Measurements from ENCODE around the gene BCAS1. TPM values are rescaled to one million over a fixed set of nuclear protein-coding genes. Genes with fewer than 3 reads are reported as not detected.

The BCAS1 gene
- total RNA-seq, 1 donor from 2014 or later: 0.12 TPM

GRCh38 chr20:54078296-54078984 is 8.0 kb upstream of the BCAS1 start:
- intact Hi-C loops (cut with micrococcal nuclease): no loop called here

DNA sequence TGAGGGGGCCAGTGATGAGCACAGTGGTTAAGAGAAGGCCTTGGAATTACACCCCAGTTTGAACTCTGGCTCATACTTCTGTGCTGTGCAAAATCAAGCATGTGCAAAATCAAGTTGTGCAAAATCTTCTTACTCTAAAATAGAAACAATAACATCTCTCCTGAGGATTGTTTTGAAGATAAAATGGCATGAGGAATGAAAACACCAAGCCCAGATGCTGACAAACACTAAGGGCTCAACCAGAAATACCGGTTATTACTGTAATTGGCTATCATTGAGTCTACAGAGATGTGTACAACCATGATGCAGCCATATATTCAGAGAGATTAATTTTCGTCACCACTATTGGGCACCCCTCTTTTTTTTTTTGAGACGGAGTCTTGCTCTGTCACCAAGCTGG is 5.9 kb upstream of the BCAS1 start:
- intact Hi-C loops (cut with micrococcal nuclease): no loop called here

GRCh38 chr20:54075322-54075721 is 4.9 kb upstream of the BCAS1 start:
- intact Hi-C loops (cut with micrococcal nuclease): no loop called here

DNA sequence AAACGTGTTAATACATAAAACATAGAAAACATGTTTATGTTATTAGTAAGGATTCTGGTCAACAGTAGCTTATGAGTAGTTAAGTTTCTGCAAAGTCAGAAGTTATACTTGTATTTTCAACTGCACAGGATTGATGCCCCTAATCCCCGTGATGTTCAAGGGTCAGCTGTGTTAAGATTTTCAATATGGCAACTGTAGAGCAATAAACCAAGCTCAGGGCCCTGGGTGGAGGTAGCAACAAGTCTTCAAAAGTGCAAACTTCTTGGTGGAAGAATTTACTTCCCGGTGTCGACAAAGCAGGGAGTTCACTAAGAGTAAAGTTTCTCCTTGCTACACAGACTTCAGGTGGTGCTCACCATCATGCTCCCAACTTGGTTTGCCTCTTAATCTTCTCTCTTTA is 4.1 kb upstream of the BCAS1 start:
- intact Hi-C loops (cut with micrococcal nuclease): no loop called here

DNA sequence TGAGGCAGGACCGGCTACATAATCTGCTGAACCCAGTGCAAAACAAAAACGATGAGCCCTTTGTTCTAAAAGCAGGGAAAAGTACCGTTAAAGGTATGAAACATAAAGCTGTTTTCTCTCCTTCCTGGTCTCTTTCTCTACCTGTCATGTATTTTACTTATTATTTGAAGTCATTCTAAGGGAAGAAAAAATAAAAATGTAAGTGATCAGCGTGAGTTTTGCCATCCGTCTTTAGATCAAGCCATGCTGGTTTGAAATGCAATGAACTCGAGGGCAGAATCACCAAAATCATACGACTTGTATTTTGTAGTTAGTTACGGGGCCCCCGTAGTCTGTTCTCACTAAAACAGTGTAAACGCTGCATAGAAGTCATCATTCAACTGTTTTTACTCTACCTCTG is 2.9 kb upstream of the BCAS1 start:
- intact Hi-C loops (cut with micrococcal nuclease): no loop called here

DNA sequence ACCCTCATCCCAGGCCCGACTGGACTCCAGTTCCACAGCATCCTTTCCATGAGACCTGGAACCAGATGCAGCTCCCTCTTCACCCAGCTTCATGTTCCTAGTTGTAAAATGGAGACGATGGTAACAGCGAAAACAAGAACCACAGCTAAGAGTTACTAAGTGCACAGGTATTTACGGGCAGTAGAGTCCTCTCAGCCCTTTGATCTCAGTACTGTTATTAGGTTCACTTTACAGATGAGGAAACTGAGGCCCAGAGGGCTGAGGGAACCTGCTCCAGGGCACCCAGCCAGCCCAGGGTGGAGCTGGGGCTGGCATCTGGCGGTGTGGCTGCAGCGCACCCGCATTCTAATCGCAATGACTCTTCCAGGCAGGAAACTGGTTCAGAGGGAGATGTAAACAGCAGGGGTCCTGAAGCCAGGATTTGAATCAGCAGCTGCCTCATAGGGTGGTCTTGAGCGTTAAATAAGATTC is 858 bp downstream of the BCAS1 start:
- intact Hi-C loops (cut with micrococcal nuclease): no loop called here

DNA sequence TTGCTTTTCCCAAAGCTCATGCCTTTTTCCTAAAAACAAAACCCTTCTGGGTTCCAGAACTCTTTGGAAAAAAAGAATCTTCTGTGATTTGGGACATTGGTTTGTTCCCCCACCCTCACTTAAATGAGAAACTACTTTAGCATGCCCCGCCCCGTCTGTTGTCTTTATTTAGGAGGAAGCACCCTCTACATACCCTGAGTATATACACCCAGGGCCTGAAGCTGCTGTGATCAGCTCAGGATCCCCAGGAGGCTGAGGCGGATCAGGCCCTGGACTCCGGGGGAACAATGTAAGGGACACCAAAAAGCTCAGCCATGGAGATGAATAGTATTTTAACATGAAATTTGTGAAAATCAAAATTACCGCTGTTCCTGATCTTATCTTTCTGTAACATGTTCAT is 1.4 kb downstream of the BCAS1 start:
- intact Hi-C loops (cut with micrococcal nuclease): no loop called here

GRCh38 chr20:54068495-54068894 is 1.9 kb downstream of the BCAS1 start:
- intact Hi-C loops (cut with micrococcal nuclease): no loop called here

DNA sequence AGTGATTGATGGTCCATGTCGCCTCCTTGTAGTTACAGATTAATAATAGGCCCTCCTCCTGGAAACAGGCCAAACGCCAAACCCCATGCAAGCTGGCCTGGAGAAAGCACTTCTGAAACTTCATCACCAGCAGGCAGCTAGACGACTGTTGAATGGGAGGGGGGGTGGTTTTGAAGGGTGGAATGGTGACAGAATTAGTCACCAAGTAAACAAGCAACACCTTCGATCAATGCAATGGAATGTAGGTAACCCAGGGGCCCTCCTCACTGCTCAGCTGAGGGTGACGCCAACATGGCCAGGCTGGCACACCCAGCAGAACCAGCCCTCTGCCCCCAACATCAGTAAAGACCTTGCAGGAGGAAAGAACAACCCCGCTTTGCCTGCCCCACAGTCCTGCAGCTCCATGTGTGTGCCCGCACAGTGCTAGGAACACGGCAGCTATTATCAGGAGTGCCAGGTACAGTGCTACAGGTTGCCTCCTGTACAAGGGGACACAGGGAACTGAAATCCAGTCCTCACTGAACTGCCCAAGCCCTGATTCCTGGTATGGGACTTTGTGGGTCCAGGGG is 2.7 kb downstream of the BCAS1 start:
- intact Hi-C loops (cut with micrococcal nuclease): no loop called here

GRCh38 chr20:54065601-54066038 is 4.8 kb downstream of the BCAS1 start:
- intact Hi-C loops (cut with micrococcal nuclease): no loop called here

GRCh38 chr20:54064939-54065338 is 5.5 kb downstream of the BCAS1 start:
- intact Hi-C loops (cut with micrococcal nuclease): loop anchor here (5.0 kb wide), 1 partner anchor 193 kb away; no protein-coding TSS in a partner anchor

- intact Hi-C loops (cut with micrococcal nuclease): loop anchor here (2.0 to 5.0 kb wide), 3 partner anchors 115 to 1821 kb away; no protein-coding TSS in a partner anchor
Observed at GRCh38 chr20:54063992-54064676, 6.3 kb downstream of the BCAS1 start.

DNA sequence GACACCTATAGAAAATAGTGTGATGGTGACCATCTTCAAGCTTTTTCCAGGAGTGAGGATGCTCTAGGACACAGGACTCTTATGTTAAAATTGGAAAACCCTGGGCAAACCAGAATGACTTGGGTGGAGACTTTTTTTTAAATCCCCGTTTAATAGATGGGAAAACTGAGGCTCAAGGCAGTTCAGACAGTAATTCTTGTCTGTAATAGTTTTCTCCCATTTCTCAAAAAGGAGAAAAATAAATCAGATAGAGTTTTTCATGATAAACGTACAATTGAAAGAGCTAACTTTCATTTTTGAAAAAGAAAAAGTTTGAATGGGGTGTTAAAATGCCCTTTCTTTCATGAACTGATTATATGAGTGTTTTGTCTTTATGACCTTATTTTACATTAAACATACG is 6.8 kb downstream of the BCAS1 start:
- intact Hi-C loops (cut with micrococcal nuclease): loop anchor here (2.0 to 5.0 kb wide), 3 partner anchors 115 to 1821 kb away; no protein-coding TSS in a partner anchor

- intact Hi-C loops (cut with micrococcal nuclease): loop anchor here (1.0 to 5.0 kb wide), 6 partner anchors 114 to 1820 kb away; no protein-coding TSS in a partner anchor
Observed at GRCh38 chr20:54062812-54063280, 7.5 kb downstream of the BCAS1 start.

- intact Hi-C loops (cut with micrococcal nuclease): loop anchor here (5.0 kb wide), 1 partner anchor 189 kb away; no protein-coding TSS in a partner anchor
Observed at GRCh38 chr20:54061101-54061881, 9.1 kb downstream of the BCAS1 start.

GRCh38 chr20:54059691-54060364 is 10.6 kb downstream of the BCAS1 start:
- intact Hi-C loops (cut with micrococcal nuclease): loop anchor here (5.0 kb wide), 1 partner anchor 188 kb away; no protein-coding TSS in a partner anchor

GRCh38 chr20:54058420-54059139 is 11.8 kb downstream of the BCAS1 start:
- intact Hi-C loops (cut with micrococcal nuclease): no loop called here

DNA sequence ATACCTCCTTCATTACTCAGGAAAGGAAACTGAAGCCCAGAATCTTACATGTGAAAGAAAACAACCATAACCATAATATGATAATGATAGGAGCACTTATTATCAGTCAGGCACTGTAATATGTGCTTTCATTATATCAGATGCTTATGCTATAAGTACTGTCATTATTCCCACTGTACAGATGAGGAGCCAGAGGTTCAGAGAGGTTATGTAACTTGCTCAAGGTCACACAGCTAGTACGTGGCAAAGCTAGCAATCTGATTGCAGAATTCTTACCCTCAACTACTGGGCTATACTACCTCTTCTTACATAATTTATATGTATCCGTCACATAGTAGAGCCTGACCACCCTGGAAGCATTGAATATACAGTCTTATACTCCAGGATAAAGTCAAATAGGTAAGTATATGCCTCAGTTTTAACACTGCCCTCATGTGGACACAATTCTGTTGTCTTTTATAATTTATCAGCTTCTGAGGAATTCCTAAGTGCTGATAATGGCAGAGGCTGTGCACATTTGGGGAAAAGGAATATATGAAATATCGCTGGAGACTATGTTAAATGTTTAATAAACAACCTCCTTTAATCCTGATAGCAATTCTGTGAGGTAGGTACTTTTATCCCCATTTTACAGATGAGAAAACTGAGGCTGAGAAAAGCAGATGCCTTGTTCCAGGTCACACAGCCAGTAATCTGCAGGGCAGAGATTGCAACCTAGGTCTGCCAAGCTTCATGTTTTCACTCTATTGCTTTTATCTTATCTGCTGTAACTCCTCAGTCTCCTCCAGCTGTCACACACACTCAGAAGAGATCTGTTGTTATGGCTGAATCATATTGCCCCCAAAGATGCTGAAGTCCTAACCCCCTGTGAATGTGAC is 13.4 kb downstream of the BCAS1 start:
- intact Hi-C loops (cut with micrococcal nuclease): no loop called here

- intact Hi-C loops (cut with micrococcal nuclease): no loop called here
Observed at GRCh38 chr20:54054516-54054915, 15.9 kb downstream of the BCAS1 start.
